Esophagus muscularis mucosa (tissue), 3 donors: Measurements from ENCODE around the gene RNMT.

Source experiments
- CTCF ChIP-seq, 3 experiments: fragments of 200-600 bp in 2 of 3; fragments of 450-650 bp in 1 of 3; sonication (generic) in 2 of 3; IDR thresholded peaks; one replicate each; pipeline ENCODE4 v1.5.1; 2017 to 2019; ENCODE audit warnings: antibody characterized with exemption in 3 of 3, mild to moderate bottlenecking in 2 of 3, moderate library complexity in 1 of 3
- POLR2A ChIP-seq: fragments of 450-650 bp; IDR thresholded peaks from one replicate; pipeline ENCODE4 v1.6.1; 2017; ENCODE audit warnings: antibody characterized with exemption, moderate library complexity, mild to moderate bottlenecking, low read depth

- TF ChIP-seq CTCF (IDR thresholded peaks at IDR 0.05), result no peak
- TF ChIP-seq POLR2A, result no peak
Measured at GRCh38 chr18:13793819-13794218, 67.3 kb downstream of the RNMT start.
